AG08395 (cell line): ENCODE results near the gene NKAIN2.

Source experiments
- DNase-seq: peaks from one replicate; pipeline ENCODE4 v3.0.0; 2012; ENCODE audit warnings: mixed read lengths, low spot score

The NKAIN2 gene

GRCh38 chr6:124769811-124770544 is 966.3 kb downstream of the NKAIN2 start:
- DNase-seq: no peak

GRCh38 chr6:124770784-124771183 is 967.1 kb downstream of the NKAIN2 start:
- no peak for DNase-seq

GRCh38 chr6:124772733-124773319 is 969.2 kb downstream of the NKAIN2 start:
- no peak for DNase-seq

- DNase-seq: no peak
Measured at GRCh38 chr6:124775121-124775520, 971.5 kb downstream of the NKAIN2 start.

GRCh38 chr6:124777863-124778262 is 974.2 kb downstream of the NKAIN2 start:
- DNase-seq: no peak

- DNase-seq: no peak
Measured at GRCh38 chr6:124780623-124781022, 977.0 kb downstream of the NKAIN2 start.

GRCh38 chr6:124783344-124783743 is 979.7 kb downstream of the NKAIN2 start:
- DNase-seq: no peak

- no peak for DNase-seq
Measured at GRCh38 chr6:124791156-124791555, 987.5 kb downstream of the NKAIN2 start.

GRCh38 chr6:124792386-124792785 is 988.7 kb downstream of the NKAIN2 start:
- no peak for DNase-seq

GRCh38 chr6:124793398-124793797 is 989.7 kb downstream of the NKAIN2 start:
- no peak for DNase-seq

GRCh38 chr6:124795643-124796463 is 992.2 kb downstream of the NKAIN2 start:
- peak; percentile 12 for DNase-seq

- DNase-seq: no peak
Measured at GRCh38 chr6:124796464-124796970, 992.9 kb downstream of the NKAIN2 start.

- no peak for DNase-seq
Measured at GRCh38 chr6:124797224-124797623, 993.6 kb downstream of the NKAIN2 start.

- no peak for DNase-seq
Measured at GRCh38 chr6:124798942-124799496, 995.4 kb downstream of the NKAIN2 start.

- DNase-seq: no peak
Measured at GRCh38 chr6:124799638-124800037, 996.0 kb downstream of the NKAIN2 start.

- DNase-seq: no peak
Measured at GRCh38 chr6:124800222-124800621, 996.6 kb downstream of the NKAIN2 start.

GRCh38 chr6:124812067-124812466 is 1008.4 kb downstream of the NKAIN2 start:
- no peak for DNase-seq

GRCh38 chr6:124819346-124819745 is 1015.7 kb downstream of the NKAIN2 start:
- no peak for DNase-seq

- no peak for DNase-seq
Measured at GRCh38 chr6:124822204-124822613, 1018.5 kb downstream of the NKAIN2 start.

GRCh38 chr6:124822721-124823120 is 1019.1 kb downstream of the NKAIN2 start:
- no peak for DNase-seq

- DNase-seq: no peak
Measured at GRCh38 chr6:124823240-124824111, 1019.8 kb downstream of the NKAIN2 start.
